ENCODE results near the gene DYNC2H1.

- TF ChIP-seq POLR2A (IDR thresholded peaks at IDR 0.05) (no peak), CTCF (IDR thresholded peaks at IDR 0.05) (no peak)
Observed at GRCh38 chr11:103397369-103397768, 288.1 kb downstream of the DYNC2H1 start.

Data from Peyer's patch (tissue), 4 donors.